GM12878 (cell line): ENCODE data around the gene ROBO1. TPM values are rescaled to one million over a fixed set of nuclear protein-coding genes. Genes with fewer than 3 reads are reported as not detected.

Experiments used
- ATAC-seq: fragments of 200-7000 bp; cut with Tn5 transposase; 3 replicates; pipeline ENCODE4 v1.9.1; 2020; ENCODE audit warnings: mild to moderate bottlenecking, moderate library complexity
- BruUV-seq: library from RNA; stranded (reverse); fragments of 400-500 nt; replicated peaks from 2 replicates; lab custom pipeline; 2021; lab: Mats Ljungman, UMichigan
- CTCF ChIA-PET: fragments of 300-600 bp; sonication (Branson Sonifier 250); formaldehyde crosslinking; extraction: SDS; loops from one replicate; lab custom pipeline; 2021; ENCODE audit warnings: inconsistent platforms; lab: Yijun Ruan, JAX
- POLR2A ChIA-PET: fragments of 350-600 bp; formaldehyde crosslinking; extraction: SDS; loops from one replicate; lab custom pipeline; 2021; ENCODE audit warnings: inconsistent platforms; lab: Charles Lee
- RAD21 ChIA-PET: fragments of 300-600 bp; sonication (Branson Sonifier 250); formaldehyde crosslinking; loops from one replicate; lab custom pipeline; 2023; ENCODE audit warnings: antibody characterized with exemption; ENCODE audit not compliant: unreplicated experiment; lab: Charles Lee
- SMC1A ChIA-PET: fragments of 300-600 bp; sonication (Branson Sonifier 250); formaldehyde crosslinking; loops from one replicate; lab custom pipeline; 2023; ENCODE audit not compliant: unreplicated experiment, uncharacterized antibody; lab: Charles Lee
- DNase-seq: peaks from one replicate; pipeline ENCODE4 v3.0.0-alpha.2; 2011; ENCODE audit warnings: low read depth, low spot score
- FAIRE-seq: peaks from 3 replicates; lab custom pipeline; 2011; peaks lifted over from hg19 to GRCh38; lab: Jason Lieb, UNC
- H2AFZ ChIP-seq: 2 replicates; pipeline ENCODE4 v1.6.0; 2011; ENCODE audit warnings: low read depth, low read length, control low read depth; ENCODE audit not compliant: control insufficient read depth
- H3K27ac ChIP-seq: 2 replicates; pipeline ENCODE4 v1.5.1; 2011; ENCODE audit warnings: control low read depth; ENCODE audit not compliant: control insufficient read depth, insufficient read depth
- H3K27me3 ChIP-seq, 2 experiments: replicated peaks in 1 of 2; 2 replicates each; pipeline versions ENCODE4 v1.6.0 to v1.6.1; 2011; ENCODE audit warnings: low read length in 1 of 2; ENCODE audit not compliant: control insufficient read depth in 2 of 2, insufficient read depth in 2 of 2
- H3K36me3 ChIP-seq, 2 experiments: 2 replicates each; pipeline ENCODE4 v1.5.1; 2011; ENCODE audit warnings: low read length in 1 of 2; ENCODE audit not compliant: control insufficient read depth in 2 of 2, insufficient read depth in 2 of 2
- H3K4me1 ChIP-seq: 2 replicates; pipeline ENCODE4 v1.6.1; 2011; ENCODE audit warnings: mild to moderate bottlenecking, low read length, moderate library complexity, mixed read lengths; ENCODE audit not compliant: control insufficient read depth, insufficient read depth
- H3K4me2 ChIP-seq: 2 replicates; pipeline ENCODE4 v1.6.0; 2011; ENCODE audit warnings: control low read depth; ENCODE audit not compliant: control insufficient read depth, insufficient read depth
- H3K4me3 ChIP-seq: fragments of 200-600 bp; sonication (generic); 2 replicates; pipeline ENCODE4 v1.5.1; 2016
- H3K79me2 ChIP-seq: 2 replicates; pipeline ENCODE4 v1.6.0; 2011; ENCODE audit warnings: low read length; ENCODE audit not compliant: control insufficient read depth, insufficient read depth
- H3K9ac ChIP-seq: 2 replicates; pipeline ENCODE4 v1.8.0; 2011; ENCODE audit warnings: low read length, control low read depth, mixed read lengths; ENCODE audit not compliant: control insufficient read depth, insufficient read depth
- H3K9me3 ChIP-seq: replicated peaks from 3 replicates; pipeline ENCODE4 v1.5.1; 2011; ENCODE audit warnings: mild to moderate bottlenecking, low read length; ENCODE audit not compliant: control insufficient read depth, insufficient read depth
- H4K20me1 ChIP-seq: 2 replicates; pipeline ENCODE4 v1.6.0; 2011; ENCODE audit not compliant: control insufficient read depth, insufficient read depth
- ASH2L ChIP-seq: fragments of 300-600, 200-600 bp; sonication (generic); IDR thresholded peaks from 2 replicates; pipeline ENCODE4 v1.6.1; 2017; ENCODE audit warnings: low read depth, mild to moderate bottlenecking, borderline replicate concordance
- ATF7 ChIP-seq: fragments of 450-650 bp; IDR thresholded peaks from 2 replicates; pipeline ENCODE4 v1.6.1; 2016; ENCODE audit warnings: low read depth, mild to moderate bottlenecking
- DPF2 ChIP-seq: fragments of 450-650 bp; IDR thresholded peaks from 2 replicates; pipeline ENCODE4 v1.6.1; 2017; ENCODE audit warnings: mild to moderate bottlenecking
- MLLT1 ChIP-seq: fragments of 450-650 bp; IDR thresholded peaks from 2 replicates; pipeline ENCODE4 v1.6.1; 2016; ENCODE audit warnings: mild to moderate bottlenecking
- MTA2 ChIP-seq: fragments of 450-650 bp; IDR thresholded peaks from 2 replicates; pipeline ENCODE4 v1.6.1; 2016; ENCODE audit warnings: low read depth, mild to moderate bottlenecking, moderate library complexity
- NR2F1 ChIP-seq: fragments of 450-650 bp; conservative IDR thresholded peaks from 2 replicates; pipeline ENCODE4 v1.6.1; 2017; ENCODE audit warnings: mild to moderate bottlenecking
- NRF1 ChIP-seq: conservative IDR thresholded peaks from 2 replicates; pipeline ENCODE4 v1.6.1; 2011; ENCODE audit warnings: mild to moderate bottlenecking, low read depth, low read length, improper control_type of control experiment
- WGBS: methylation state at CpG from one replicate; pipeline ENCODE4 v1.1.6; 2016; ENCODE audit warnings: low lambda C conversion rate; ENCODE audit not compliant: insufficient replicate concordance, insufficient coverage; ENCODE audit errors: missing lambda C conversion rate; 5-methylcytosine and 5-hydroxymethylcytosine counted together
- in situ Hi-C: fragments of 300-500 bp; cut with MboI; formaldehyde crosslinking; loops from 9 replicates; pipeline ENCODE4 v1.14.3; 2018; ENCODE audit warnings: mixed read lengths
- intact Hi-C: fragments of 100-400 bp; cut with micrococcal nuclease; formaldehyde crosslinking; loops from one replicate; pipeline ENCODE4 v1.14.2; 2022; ENCODE audit not compliant: unreplicated experiment
- polyA plus RNA-seq, 11 experiments: library from polyadenylated mRNA; depleted of rRNA in 4 of 11; unstranded in 6 of 11; stranded (reverse) in 5 of 11; fragments of >200 nt; fragmentation: Nextera tagmentation in 4 of 11; fragmentation: Illumina TruSeq in 1 of 11; extraction: Ambion mirVana in 4 of 11; extraction: Trizol in 1 of 11; gene quantifications; 1 replicate in 1 of 11; 2 replicates in 10 of 11; pipeline versions ENCODE4 v1.2.1 to v1.2.3, GENCODE V29; 2011 to 2016; ENCODE audit warnings: inconsistent platforms in 2 of 11, missing spikeins in 2 of 11, low read depth in 1 of 11
- total RNA-seq, 4 experiments: library from RNA; depleted of rRNA in 3 of 4; stranded (reverse); fragments of >200 nt in 3 of 4; fragmentation: Illumina TruSeq in 1 of 4; extraction: Trizol in 1 of 4; gene quantifications; 2 replicates each; pipeline versions ENCODE4 v1.2.1 to v1.2.3, GENCODE V29; 2013 to 2021

The ROBO1 gene
- total and polyA plus RNA-seq, 10 of the 15 experiments (the other 5 are each of a cell fraction or from before 2014, with no cell fraction given) = 0.29 to 46.5 (median 1.2) TPM

- H3K9me3 ChIP-seq = no peaks in the 10 kb centered on the region; the same call in 2 of the 3 replicates
- H3K36me3 ChIP-seq = no peaks in the 10 kb centered on the region
- no peaks in the 10 kb centered on the region for H3K4me1 ChIP-seq
- no peak overlapping the region for H3K9ac ChIP-seq
- H3K4me3 ChIP-seq = no peak overlapping the region
- intact Hi-C loops = no loop called here
- TF ChIP-seq MLLT1 (no peak), MTA2 (0 out of 2 replicates have a peak, but pooled peaks have one; percentile 16), DPF2 (0 out of 2 replicates have a peak, but pooled peaks have one; percentile 26), ATF7 (0 out of 2 replicates have a peak, but pooled peaks have one; percentile 14), NRF1 (no peak), ASH2L (no peak), NR2F1 (peak; percentile 68)
- TF ChIP-seq, all 136 proteins: peak for 4
- RAD21 ChIA-PET = no interaction called here
- ATAC-seq (peak; percentile 79), FAIRE-seq (no peak), DNase-seq (no peak)
- in situ Hi-C loops = no loop called here
- H3K4me2 ChIP-seq = no peak overlapping the region
- 0% methylated on average over 1 of the region's 1 CpG for WGBS
- H3K27me3 ChIP-seq = no peaks in the 10 kb centered on the region
- H3K27ac ChIP-seq = no peak overlapping the region
- no peak overlapping the region for H2AFZ ChIP-seq
- BruUV-seq = no TSS peak
- CTCF ChIA-PET = interaction anchor here (1.4 kb wide), 1 partner anchor 211 kb away, joined by 3 read pairs; no protein-coding TSS in a partner anchor
- POLR2A ChIA-PET = no interaction called here
- no peaks in the 10 kb centered on the region for H4K20me1 ChIP-seq
- no peaks in the 10 kb centered on the region for H3K79me2 ChIP-seq
- SMC1A ChIA-PET = no interaction called here
These were observed 470.4 kb downstream of the ROBO1 start for GRCh38 chr3:79297245-79297960.
